Osteocyte (in vitro differentiated cells): ENCODE data around the gene ULK1. TPM values are rescaled to one million over a fixed set of nuclear protein-coding genes. Genes with fewer than 3 reads are reported as not detected.

ENCODE experiments used
- DNase-seq: peaks from one replicate; pipeline ENCODE4 v3.0.0; 2021; ENCODE audit warnings: mixed read lengths; ENCODE audit not compliant: unreplicated experiment; ENCODE audit errors: extremely low spot score
- H3K27ac Mint-ChIP-seq: one replicate; pipeline ENCODE4 v1.8.0; 2021; ENCODE audit warnings: mild to moderate bottlenecking, mixed read lengths; ENCODE audit not compliant: unreplicated experiment
- H3K27me3 Mint-ChIP-seq: one replicate; pipeline ENCODE4 v1.8.0; 2021; ENCODE audit warnings: mixed read lengths; ENCODE audit not compliant: unreplicated experiment
- H3K36me3 Mint-ChIP-seq: one replicate; pipeline ENCODE4 v1.8.0; 2021; ENCODE audit warnings: mixed read lengths; ENCODE audit not compliant: unreplicated experiment
- H3K4me1 Mint-ChIP-seq: one replicate; pipeline ENCODE4 v1.8.0; 2021; ENCODE audit warnings: mixed read lengths; ENCODE audit not compliant: unreplicated experiment
- H3K4me3 Mint-ChIP-seq: one replicate; pipeline ENCODE4 v1.8.0; 2021; ENCODE audit warnings: mild to moderate bottlenecking, moderate library complexity, mixed read lengths; ENCODE audit not compliant: unreplicated experiment
- H3K9me3 Mint-ChIP-seq: one replicate; pipeline ENCODE4 v1.8.0; 2021; ENCODE audit warnings: mixed read lengths; ENCODE audit not compliant: unreplicated experiment
- CTCF ChIP-seq: fragments of 200-600 bp; sonication (generic); IDR thresholded peaks from 2 replicates; pipeline ENCODE4 v1.5.0; 2021; ENCODE audit warnings: antibody characterized with exemption, mild to moderate bottlenecking, moderate library complexity
- total RNA-seq: library from RNA; stranded (reverse); gene quantifications from 2 replicates; pipeline ENCODE4 v1.2.1, GENCODE V29; 2021

Gene ULK1
- total RNA-seq, 1 donor from 2014 or later, result 69.6 TPM

- no peaks in the 10 kb centered on the region for H3K27me3 Mint-ChIP-seq
- H3K4me3 Mint-ChIP-seq, result no peak overlapping the region
- H3K4me1 Mint-ChIP-seq, result peaks cover 32% of the 10 kb centered on the region
- no peak overlapping the region for H3K27ac Mint-ChIP-seq
- H3K9me3 Mint-ChIP-seq, result no peaks in the 10 kb centered on the region
- DNase-seq, result no peak
- no peaks in the 10 kb centered on the region for H3K36me3 Mint-ChIP-seq
- TF ChIP-seq CTCF, result no peak
Observed at GRCh38 chr12:131857908-131858850, 36.2 kb upstream of the ULK1 start.

GRCh38 chr12:131860472-131861260, 33.8 kb upstream of the ULK1 start:
- Mint-ChIP-seq H3K36me3 (no peaks in the 10 kb centered on the region), H3K27ac (peak overlapping the region; percentile 90), H3K4me1 (peaks cover 49% of the 10 kb centered on the region), H3K4me3 (peak overlapping the region; percentile 42), H3K9me3 (no peaks in the 10 kb centered on the region), H3K27me3 (no peaks in the 10 kb centered on the region)
- TF ChIP-seq CTCF, result no peak
- peak; percentile 87 for DNase-seq

GRCh38 chr12:131861261-131862083, 33.0 kb upstream of the ULK1 start:
- Mint-ChIP-seq H3K36me3 (no peaks in the 10 kb centered on the region), H3K27ac (peak overlapping the region; percentile 90), H3K27me3 (no peaks in the 10 kb centered on the region), H3K4me1 (peaks cover 49% of the 10 kb centered on the region), H3K9me3 (no peaks in the 10 kb centered on the region), H3K4me3 (no peak overlapping the region)
- no peak for DNase-seq
- TF ChIP-seq CTCF, result no peak

- Mint-ChIP-seq H3K9me3 (no peaks in the 10 kb centered on the region), H3K36me3 (no peaks in the 10 kb centered on the region), H3K4me3 (no peak overlapping the region), H3K4me1 (peaks cover 49% of the 10 kb centered on the region), H3K27ac (peak overlapping the region; percentile 18), H3K27me3 (no peaks in the 10 kb centered on the region)
- no peak for TF ChIP-seq CTCF
- no peak for DNase-seq
Observed at GRCh38 chr12:131862084-131862441, 32.4 kb upstream of the ULK1 start.
